Heart right ventricle (tissue), 16 donors: Measurements from ENCODE around the gene CSMD2. TPM values are rescaled to one million over a fixed set of nuclear protein-coding genes. Genes with fewer than 3 reads are reported as not detected.

Experiments
- ATAC-seq, 8 donors: fragments of 200-7000 bp; cut with Tn5 transposase; one replicate each; pipeline ENCODE4 v1.9.1; 2020; ENCODE audit warnings: mild to moderate bottlenecking in 8 of 8, moderate library complexity in 8 of 8, moderate number of reproducible peaks in 1 of 8
- DNase-seq, 2 donors: peaks; one replicate each; pipeline ENCODE4 v3.0.0-alpha.2; 2020
- H3K27ac ChIP-seq, 10 donors: fragments of 200-600 bp; sonication (generic) in 2 of 10; one replicate each; pipeline versions ENCODE4 v1.5.0 to v1.8.0; 2020 to 2022; ENCODE audit warnings: mild to moderate bottlenecking in 3 of 10
- H3K27me3 ChIP-seq, 7 donors: fragments of 200-600 bp; one replicate each; pipeline ENCODE4 v1.8.0; 2021 to 2022; ENCODE audit warnings: mild to moderate bottlenecking in 2 of 7
- H3K36me3 ChIP-seq, 9 donors: fragments of 200-600 bp; sonication (generic) in 1 of 9; one replicate each; pipeline versions ENCODE4 v1.5.0 to v1.8.0; 2020 to 2022; ENCODE audit warnings: mild to moderate bottlenecking in 2 of 9
- H3K4me1 ChIP-seq, 9 donors: fragments of 200-600 bp; sonication (generic) in 1 of 9; one replicate each; pipeline versions ENCODE4 v1.5.0 to v1.8.0; 2020 to 2022; ENCODE audit warnings: mild to moderate bottlenecking in 4 of 9
- H3K4me3 ChIP-seq, 10 donors: fragments of 200-600 bp; sonication (generic) in 2 of 10; one replicate each; pipeline versions ENCODE4 v1.5.0 to v1.8.0; 2020 to 2022; ENCODE audit warnings: mild to moderate bottlenecking in 7 of 10, moderate library complexity in 2 of 10
- H3K9me3 ChIP-seq, 11 donors: fragments of 200-600 bp in 10 of 11; sonication (generic) in 2 of 11; one replicate each; pipeline versions ENCODE4 v1.5.0 to v1.8.0; 2013 to 2022; ENCODE audit warnings: mild to moderate bottlenecking in 2 of 11, control low read depth in 1 of 11, moderate library complexity in 1 of 11
- CTCF ChIP-seq, 9 donors: fragments of 200-600 bp; sonication (generic) in 2 of 9; IDR thresholded peaks; one replicate each; pipeline versions ENCODE4 v1.5.0 to v1.8.0; 2021 to 2022; ENCODE audit warnings: antibody characterized with exemption in 9 of 9, mild to moderate bottlenecking in 5 of 9, moderate library complexity in 1 of 9
- WGBS, 2 donors: extraction: QIAGEN DNeasy Blood & Tissue Kit; methylation state at CpG; one replicate each; pipeline ENCODE4 v1.1.7; 2013; ENCODE audit warnings: inconsistent platforms in 1 of 2; 5-methylcytosine and 5-hydroxymethylcytosine counted together
- intact Hi-C, 10 donors: fragments of 100-400 bp; cut with DNase I; formaldehyde crosslinking; loops; one replicate each; pipeline versions ENCODE4 v1.11.1 to v1.14.2; 2022
- polyA plus RNA-seq, 2 donors: library from polyadenylated mRNA; stranded (reverse); fragments of 200-250 nt; gene quantifications; one replicate each; pipeline ENCODE4 v1.2.3, GENCODE V29; 2013
- total RNA-seq, 10 donors: library from RNA; stranded (reverse); fragmentation: NEBNext Ultra II Directional in 3 of 10; extraction: Animal tissue kit (Norgen Biotek cat#: 25700) in 3 of 10; gene quantifications; one replicate each; pipeline versions ENCODE4 v1.2.1 to v1.2.4, GENCODE V29; 2021 to 2023
- donor health status: Arrhythmogenic right ventricular cardiomyopathy.
- donor health status: ischemic (EF 13 %, LVEDD 7.1; RV severe dilation, severe dysfunction).
- donor health status: healthy with polysubstance abuse.
- donor health status: DM: no; HTN: yes; CAD: no.
- donor health status: DM: no; HTN: no; CAD: no.
- donor health status: ischemic (EF 25% LVEDD 6.9; RV normal size, moderate dysfunction).
- donor health status: ischemic (EF 25% LVEDD 5.7; RV mildly dilated, moderate dysfunction).
- donor health status: healthy.
- donor health status: DM: yes; HTN: yes; CAD: no.
- donor health status: Ischemic cardiomyopathy.
- donor health status: ischemic (EF 35%, LVEDD 5.7; RV mildly dilated, moderate dysfunction).
- donor health status: nonischemic (EF 11% LVEDD 7.7; RV severe dilation, severe dysfunction).
- donor health status: DM: yes; HTN: yes; CAD: no.
- donor health status: PGD.
- donor health status: ischemic (EF 29% LVEDD 5.4; RV normal size, mild dysfunction).
- donor health status: nonischemic (EF 23%, LVEDD 6.1; RV moderate dilation, normal function).

CSMD2 gene
- total and polyA plus RNA-seq, 12 donors = 0.04 to 0.97 (median 0.14) TPM; not detected in 1

GRCh38 chr1:34137411-34137810 lies 27.6 kb downstream of the CSMD2 start:
- Histone ChIP-seq H3K4me1 (no peaks in the 10 kb centered on the region), H3K9me3 (no peaks in the 10 kb centered on the region), H3K4me3 (no peak overlapping the region), H3K27me3 (peaks cover 0 to 6% (median 0%) of the 10 kb centered on the region in 7 donors), H3K27ac (no peak overlapping the region), H3K36me3 (no peaks in the 10 kb centered on the region)
- 63 to 74% methylated on average over 3 of the region's 3 CpGs for WGBS, 2 donors
- intact Hi-C loops = no loop called here
- no peak for TF ChIP-seq CTCF (IDR thresholded peaks at IDR 0.05)
- ATAC-seq (no peak), DNase-seq (no peak)

GRCh38 chr1:34132161-34132420 lies 32.9 kb downstream of the CSMD2 start:
- Histone ChIP-seq H3K9me3 (no peaks in the 10 kb centered on the region), H3K4me1 (no peaks in the 10 kb centered on the region), H3K4me3 (no peak overlapping the region), H3K36me3 (no peaks in the 10 kb centered on the region), H3K27me3 (peaks cover 0 to 18% (median 6%) of the 10 kb centered on the region in 7 donors), H3K27ac (no peak overlapping the region)
- TF ChIP-seq CTCF (IDR thresholded peaks at IDR 0.05) = no peak
- WGBS, 2 donors = 74 to 83% methylated on average over 4 of the region's 4 CpGs
- DNase-seq = no peak
- no peak for ATAC-seq
- intact Hi-C loops = no loop called here

GRCh38 chr1:34131396-34132160 lies 33.5 kb downstream of the CSMD2 start:
- no peaks in the 10 kb centered on the region for H3K36me3 ChIP-seq
- H3K4me1 ChIP-seq = no peaks in the 10 kb centered on the region
- intact Hi-C loops = no loop called here
- H3K27me3 ChIP-seq = peaks cover 0 to 18% (median 10%) of the 10 kb centered on the region in 7 donors
- DNase-seq = no peak
- WGBS, 2 donors = 80 to 91% methylated on average over 3 of the region's 3 CpGs
- H3K4me3 ChIP-seq = no peak overlapping the region
- no peak for TF ChIP-seq CTCF (IDR thresholded peaks at IDR 0.05)
- H3K27ac ChIP-seq = no peak overlapping the region
- no peak for ATAC-seq
- H3K9me3 ChIP-seq = no peaks in the 10 kb centered on the region

- intact Hi-C loops = no loop called here
- DNase-seq (no peak), ATAC-seq (no peak)
- TF ChIP-seq CTCF (IDR thresholded peaks at IDR 0.05) = no peak
- Histone ChIP-seq H3K4me1 (no peaks in the 10 kb centered on the region), H3K4me3 (no peak overlapping the region), H3K27ac (no peak overlapping the region), H3K36me3 (no peaks in the 10 kb centered on the region), H3K27me3 (peaks cover 0 to 21% (median 17%) of the 10 kb centered on the region in 7 donors), H3K9me3 (no peaks in the 10 kb centered on the region)
- WGBS, 2 donors = 86 to 88% methylated on average over 5 of the region's 5 CpGs
Measured at GRCh38 chr1:34130306-34130705, 34.7 kb downstream of the CSMD2 start.
